ENCODE results near the gene ZNF414. TPM values are rescaled to one million over a fixed set of nuclear protein-coding genes. Genes with fewer than 3 reads are reported as not detected.
A peak's percentile ranks its signal among the peaks of the same experiment; 100 is the strongest.

Gene ZNF414
- total and polyA plus RNA-seq, 11 donors = 5.6 to 26.6 (median 14.8) TPM

DNA sequence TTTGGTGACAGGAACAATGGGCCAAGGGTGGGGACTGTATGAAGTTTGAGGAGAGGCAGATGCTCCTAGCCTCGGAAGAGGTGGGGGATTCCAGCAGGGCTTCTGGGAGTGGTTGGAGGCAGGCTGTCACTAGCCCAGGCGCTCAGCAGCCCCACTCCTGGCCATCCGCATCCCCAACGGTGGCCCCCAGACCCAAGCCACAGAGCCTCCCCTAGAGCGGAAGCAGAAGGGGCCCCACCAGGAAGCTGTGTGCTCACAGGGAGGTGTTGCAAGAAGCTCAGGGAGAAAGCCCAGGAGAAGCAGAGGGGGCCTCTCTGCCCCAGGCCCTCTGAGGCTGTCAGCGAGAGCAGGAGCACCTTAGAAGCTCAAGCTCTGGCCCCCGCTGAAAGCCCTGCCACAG, 19.8 kb downstream of the ZNF414 start:
- Histone ChIP-seq H3K4me1 (peaks cover 0 to 14% (median 0%) of the 10 kb centered on the region in 12 donors), H3K27ac (peak overlapping the region in 1 of 12 donors; percentile 42), H3K27me3 (no peaks in the 10 kb centered on the region), H3K36me3 (peaks cover 0 to 11% (median 8%) of the 10 kb centered on the region in 9 donors), H3K4me3 (peak overlapping the region in 1 of 12 donors; percentile 12), H3K9me3 (no peaks in the 10 kb centered on the region)
- intact Hi-C loops (cut with DNase I) = no loop called here
- ATAC-seq = no peak
- TF ChIP-seq CTCF (IDR thresholded peaks at IDR 0.05) = no peak
- no peak for TF ChIP-seq POLR2A (IDR thresholded peaks at IDR 0.05)
- WGBS, 4 donors = 58 to 88% (median 71%) methylated on average over 3 to 7 of the region's 7 CpGs
- DNase-seq = peak in 1 of 5 donors; percentile 70

GRCh38 chr19:8491574-8491973, 22.4 kb downstream of the ZNF414 start:
- Histone ChIP-seq H3K27ac (no peak overlapping the region), H3K36me3 (peaks cover 0 to 37% (median 34%) of the 10 kb centered on the region in 9 donors), H3K4me3 (no peak overlapping the region), H3K27me3 (no peaks in the 10 kb centered on the region), H3K9me3 (no peaks in the 10 kb centered on the region), H3K4me1 (peaks cover 0 to 35% (median 0%) of the 10 kb centered on the region in 12 donors)
- ATAC-seq (no peak), DNase-seq (no peak)
- intact Hi-C loops (cut with DNase I) = no loop called here
- TF ChIP-seq CTCF (IDR thresholded peaks at IDR 0.05) (peak in 1 of 12 donors; percentile 6), POLR2A (IDR thresholded peaks at IDR 0.05) (no peak)
- 85 to 92% (median 91%) methylated on average over 6 of the region's 6 CpGs for WGBS, 4 donors

DNA sequence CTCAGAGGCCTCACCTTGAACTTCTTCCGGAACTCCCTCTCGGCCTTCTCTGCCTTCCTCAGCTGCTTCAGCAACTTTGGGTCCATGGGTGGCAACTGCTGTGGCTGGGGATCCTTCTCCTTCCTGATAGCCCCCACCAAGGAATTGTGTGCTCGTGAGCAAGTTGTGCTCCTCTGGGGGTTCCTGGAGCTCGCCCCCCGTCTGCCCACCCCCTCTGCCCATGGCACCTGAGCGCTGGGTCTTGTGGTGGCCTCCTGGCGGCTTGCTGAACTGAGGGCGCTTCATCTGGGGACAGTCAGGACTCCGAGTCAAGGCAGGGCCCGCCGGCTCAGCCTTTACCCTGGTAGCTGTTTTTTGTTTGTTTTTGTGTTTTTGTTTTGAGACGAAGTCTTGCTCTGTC, 23.1 kb downstream of the ZNF414 start:
- H3K27ac ChIP-seq = no peak overlapping the region
- no peak for DNase-seq
- 90 to 92% (median 91%) methylated on average over 10 to 12 of the region's 12 CpGs for WGBS, 4 donors
- H3K36me3 ChIP-seq = peaks cover 3 to 44% (median 41%) of the 10 kb centered on the region in 9 donors
- peaks cover 0 to 42% (median 0%) of the 10 kb centered on the region in 12 donors for H3K4me1 ChIP-seq
- intact Hi-C loops (cut with DNase I) = no loop called here
- H3K9me3 ChIP-seq = no peaks in the 10 kb centered on the region
- H3K4me3 ChIP-seq = no peak overlapping the region
- ATAC-seq = no peak
- TF ChIP-seq POLR2A (IDR thresholded peaks at IDR 0.05) = no peak
- no peak for TF ChIP-seq CTCF (IDR thresholded peaks at IDR 0.05)
- H3K27me3 ChIP-seq = no peaks in the 10 kb centered on the region

DNA sequence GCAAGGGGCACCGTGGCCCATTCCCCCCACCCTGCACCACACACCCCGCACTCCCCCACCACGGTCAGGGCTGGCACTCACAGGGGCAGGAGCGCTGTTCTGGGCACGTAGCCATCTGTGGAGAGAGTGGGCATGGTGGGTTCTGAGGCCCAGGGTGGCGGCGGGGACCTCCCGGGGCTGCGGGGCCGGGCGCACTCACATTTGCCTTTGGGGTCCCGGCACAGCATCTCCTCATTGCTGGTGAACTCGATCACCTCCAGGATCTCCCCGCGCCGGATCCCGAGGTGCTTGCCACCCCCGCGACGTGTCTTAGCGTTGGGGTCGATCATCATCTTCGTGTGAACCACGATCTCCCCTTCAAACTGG, 23.6 kb downstream of the ZNF414 start:
- peak in 1 of 5 donors; percentile 41 for DNase-seq
- TF ChIP-seq CTCF (IDR thresholded peaks at IDR 0.05) (no peak), POLR2A (IDR thresholded peaks at IDR 0.05) (no peak)

More for the DNA sequence above, 23.6 kb downstream of the ZNF414 start:
- ATAC-seq = peak in 1 of 4 donors; percentile 4
- Histone ChIP-seq H3K4me3 (no peak overlapping the region), H3K36me3 (peaks cover 4 to 49% (median 46%) of the 10 kb centered on the region in 9 donors), H3K9me3 (no peaks in the 10 kb centered on the region), H3K27ac (no peak overlapping the region), H3K4me1 (peaks cover 0 to 47% (median 0%) of the 10 kb centered on the region in 12 donors), H3K27me3 (no peaks in the 10 kb centered on the region)
- intact Hi-C loops (cut with DNase I) = no loop called here
- 85 to 90% (median 87%) methylated on average over 16 to 24 of the region's 24 CpGs for WGBS, 4 donors

Data from heart left ventricle (tissue), 16 donors.